H1 (cell line): ENCODE data around the gene SLIT2. TPM values are rescaled to one million over a fixed set of nuclear protein-coding genes. Genes with fewer than 3 reads are reported as not detected.

Experiments
- KDM4A ChIP-seq: IDR thresholded peaks from one replicate; pipeline ENCODE4 v1.7.1; 2012; ENCODE audit warnings: low read depth, mild to moderate bottlenecking, moderate library complexity, low read length, inconsistent platforms; ENCODE audit not compliant: severe bottlenecking
- POLR2AphosphoS5 ChIP-seq: IDR thresholded peaks from 2 replicates; pipeline ENCODE4 v1.6.1; 2011; ENCODE audit warnings: low read depth, low read length
- TEAD4 ChIP-seq: IDR thresholded peaks from 2 replicates; pipeline ENCODE4 v1.6.1; 2012; ENCODE audit warnings: low read depth, low read length, inconsistent platforms, mixed read lengths
- polyA plus RNA-seq, 7 experiments: library from polyadenylated mRNA; depleted of rRNA in 3 of 7; stranded (reverse) in 5 of 7; unstranded in 2 of 7; fragments of >200 nt in 5 of 7; fragments of 200-250 nt in 2 of 7; gene quantifications; 1 replicate in 5 of 7; 2 replicates in 1 of 7; 4 replicates in 1 of 7; pipeline versions ENCODE4 v1.2.1 to v1.2.3, GENCODE V29; 2011 to 2013; ENCODE audit warnings: missing spikeins in 2 of 7, mixed read lengths in 2 of 7
- total RNA-seq: library from RNA; stranded (reverse); fragmentation: NEBNext Ultra II Directional; extraction: Animal tissue kit (Norgen Biotek cat#: 25700); gene quantifications from 2 replicates; pipeline ENCODE4 v1.2.1, GENCODE V29; 2021

SLIT2 gene
- total and polyA plus RNA-seq, 2 of the 8 experiments (the other 6 are each of a cell fraction or from before 2014, with no cell fraction given): 2.0 to 13.7 TPM

DNA sequence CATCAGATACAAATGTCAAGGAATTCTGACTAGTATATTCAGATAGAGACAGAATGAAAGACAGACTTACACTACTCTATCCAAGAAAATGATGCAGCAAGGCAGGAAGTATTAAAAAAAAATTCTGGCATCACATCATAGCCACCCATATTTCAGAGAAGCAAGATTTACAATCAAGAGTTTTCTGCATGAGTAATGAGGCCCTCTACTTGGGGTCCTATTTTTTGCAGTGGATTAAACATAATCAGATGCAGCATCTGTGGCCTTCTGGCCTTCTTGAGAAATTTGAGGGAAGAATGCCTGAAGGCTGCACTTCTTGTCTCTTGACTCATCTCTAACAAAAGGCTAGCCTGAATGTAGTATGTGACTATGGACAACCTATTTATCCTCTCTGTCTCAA is 48.2 kb upstream of the SLIT2 start (continued):
- TF ChIP-seq TEAD4 (no peak), POLR2AphosphoS5 (no peak), KDM4A (no peak)
